ENCODE data around the gene UMODL1. TPM values are rescaled to one million over a fixed set of nuclear protein-coding genes. Genes with fewer than 3 reads are reported as not detected.

The UMODL1 gene
- total and polyA plus RNA-seq, 2 donors = 1.4 to 1.7 TPM

DNA sequence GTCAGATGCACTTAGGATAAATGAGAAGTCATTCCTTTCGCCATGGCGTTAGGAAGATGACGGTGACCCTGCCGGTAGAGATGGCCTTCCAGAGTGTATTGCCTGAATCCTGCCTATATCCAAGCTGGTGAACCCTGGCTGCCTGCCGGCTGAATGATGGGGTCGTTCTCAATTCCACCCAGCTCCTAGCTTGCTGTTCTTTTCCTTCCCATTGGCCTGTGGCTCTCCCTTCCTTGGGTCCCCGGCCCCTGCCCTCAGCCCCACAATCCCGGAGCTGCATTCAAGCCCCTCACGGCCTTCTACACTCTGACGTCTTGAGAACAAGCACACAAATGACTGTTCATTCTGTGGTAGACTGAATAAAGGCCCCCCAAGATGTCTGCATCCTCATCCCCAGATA is 32.7 kb upstream of the UMODL1 start:
- DNase-seq (ENCODE audit: low read depth in 6 of 9, low spot score in 9 of 9) = no peak
- no peaks in the 10 kb centered on the region for H3K36me3 ChIP-seq (ENCODE audit: control insufficient read depth in 2 of 2, insufficient read depth in 2 of 2, low read length in 1 of 2)
- H3K9me3 ChIP-seq (ENCODE audit: control insufficient read depth in 2 of 2, insufficient read depth in 1 of 2, low read length in 1 of 2) = peaks cover 0 to 9% of the 10 kb centered on the region in 2 donors
- H3K27ac ChIP-seq (ENCODE audit: low read depth in 1 of 2, low read length in 1 of 2) = peak overlapping the region; percentile 1 to 64
- peaks cover 16 to 56% of the 10 kb centered on the region in 2 donors for H3K4me1 ChIP-seq (ENCODE audit: control insufficient read depth in 2 of 2, insufficient read depth in 2 of 2, low read length in 2 of 2)
- H3K27me3 ChIP-seq (ENCODE audit: control insufficient read depth in 2 of 2, insufficient read depth in 1 of 2, low read length in 1 of 2) = no peaks in the 10 kb centered on the region
- WGBS = 92% methylated on average over 10 of the region's 10 CpGs
- no peak overlapping the region for H3K4me3 ChIP-seq (ENCODE audit: low read length in 2 of 2)

DNA sequence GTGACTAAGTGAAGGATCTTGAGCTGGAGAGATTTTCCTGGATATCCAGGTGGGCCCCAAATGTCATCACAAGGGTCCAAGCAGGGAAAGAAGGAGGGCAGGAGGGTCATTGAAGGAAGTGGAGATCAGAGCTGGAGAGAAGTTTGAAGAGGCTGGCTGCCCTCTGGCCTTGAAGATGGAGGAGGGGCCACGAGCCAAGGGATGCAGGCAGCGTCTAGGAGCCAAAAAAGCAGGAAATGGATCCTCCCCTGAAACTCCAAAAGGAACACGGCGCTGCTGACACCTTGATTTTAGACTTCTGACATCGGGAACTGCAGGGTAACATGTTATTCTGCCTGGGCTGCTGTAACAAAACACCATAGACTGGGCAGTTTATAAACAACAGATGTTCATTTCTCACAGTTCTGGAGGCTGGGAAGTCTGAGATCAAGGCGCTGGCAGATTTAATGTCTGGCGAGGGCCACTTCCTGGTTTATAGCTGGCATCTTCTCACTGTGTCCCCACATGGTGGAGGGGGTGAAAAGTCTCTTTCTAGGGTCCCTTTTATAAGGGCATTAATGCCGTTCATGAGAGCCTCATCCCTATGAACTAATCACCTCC is 32.2 kb upstream of the UMODL1 start:
- H3K4me1 ChIP-seq (ENCODE audit: control insufficient read depth in 2 of 2, insufficient read depth in 2 of 2, low read length in 2 of 2) = peaks cover 16 to 59% of the 10 kb centered on the region in 2 donors
- peaks cover 0 to 9% of the 10 kb centered on the region in 2 donors for H3K9me3 ChIP-seq (ENCODE audit: control insufficient read depth in 2 of 2, insufficient read depth in 1 of 2, low read length in 1 of 2)
- DNase-seq (ENCODE audit: low read depth in 6 of 9, low spot score in 9 of 9) = peak in 1 of 9 donors; percentile 43
- peak overlapping the region; percentile 64 to 66 for H3K27ac ChIP-seq (ENCODE audit: low read depth in 1 of 2, low read length in 1 of 2)
- WGBS = 79% methylated on average over 8 of the region's 8 CpGs
- no peaks in the 10 kb centered on the region for H3K36me3 ChIP-seq (ENCODE audit: control insufficient read depth in 2 of 2, insufficient read depth in 2 of 2, low read length in 1 of 2)
- H3K4me3 ChIP-seq (ENCODE audit: low read length in 2 of 2) = no peak overlapping the region
- no peaks in the 10 kb centered on the region for H3K27me3 ChIP-seq (ENCODE audit: control insufficient read depth in 2 of 2, insufficient read depth in 1 of 2, low read length in 1 of 2)

DNA sequence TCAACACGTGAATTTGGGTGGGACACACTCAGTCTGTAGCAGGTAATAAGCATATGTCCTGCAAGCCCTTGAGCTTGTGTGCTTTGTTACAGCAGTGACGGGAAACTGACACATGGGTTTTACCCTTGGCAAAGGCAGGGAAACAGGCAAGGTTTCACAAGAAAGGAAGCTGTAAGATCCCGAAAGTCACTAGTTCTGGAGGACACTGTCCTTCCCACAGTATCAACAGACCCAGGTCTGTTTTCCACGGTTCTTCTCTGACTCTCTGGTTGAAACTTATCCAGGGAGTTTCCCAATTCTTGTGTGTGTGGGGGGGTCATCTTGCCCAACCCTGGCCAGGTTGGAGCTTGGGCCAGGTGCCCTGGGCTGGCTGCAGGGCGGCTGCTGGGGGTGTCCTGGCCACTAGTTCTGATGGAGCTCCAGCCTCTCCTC is 31.6 kb upstream of the UMODL1 start:
- Histone ChIP-seq H3K27me3 (ENCODE audit: control insufficient read depth in 2 of 2, insufficient read depth in 1 of 2, low read length in 1 of 2) (no peaks in the 10 kb centered on the region), H3K4me1 (ENCODE audit: control insufficient read depth in 2 of 2, insufficient read depth in 2 of 2, low read length in 2 of 2) (peaks cover 16 to 59% of the 10 kb centered on the region in 2 donors), H3K36me3 (ENCODE audit: control insufficient read depth in 2 of 2, insufficient read depth in 2 of 2, low read length in 1 of 2) (no peaks in the 10 kb centered on the region), H3K27ac (ENCODE audit: low read depth in 1 of 2, low read length in 1 of 2) (peak overlapping the region; percentile 64 to 77), H3K4me3 (ENCODE audit: low read length in 2 of 2) (no peak overlapping the region), H3K9me3 (ENCODE audit: control insufficient read depth in 2 of 2, insufficient read depth in 1 of 2, low read length in 1 of 2) (peaks cover 0 to 9% of the 10 kb centered on the region in 2 donors)
- 88% methylated on average over 5 of the region's 5 CpGs for WGBS
- peak in 1 of 9 donors; percentile 41 for DNase-seq (ENCODE audit: low read depth in 6 of 9, low spot score in 9 of 9)

GRCh38 chr21:42039911-42040351 is 31.2 kb upstream of the UMODL1 start:
- no peaks in the 10 kb centered on the region for H3K36me3 ChIP-seq (ENCODE audit: control insufficient read depth in 2 of 2, insufficient read depth in 2 of 2, low read length in 1 of 2)
- H3K4me1 ChIP-seq (ENCODE audit: control insufficient read depth in 2 of 2, insufficient read depth in 2 of 2, low read length in 2 of 2) = peaks cover 16 to 59% of the 10 kb centered on the region in 2 donors
- no peaks in the 10 kb centered on the region for H3K27me3 ChIP-seq (ENCODE audit: control insufficient read depth in 2 of 2, insufficient read depth in 1 of 2, low read length in 1 of 2)
- H3K4me3 ChIP-seq (ENCODE audit: low read length in 2 of 2) = no peak overlapping the region
- H3K27ac ChIP-seq (ENCODE audit: low read depth in 1 of 2, low read length in 1 of 2) = peak overlapping the region; percentile 64 to 77
- 68% methylated on average over 12 of the region's 12 CpGs for WGBS
- peaks cover 0 to 9% of the 10 kb centered on the region in 2 donors for H3K9me3 ChIP-seq (ENCODE audit: control insufficient read depth in 2 of 2, insufficient read depth in 1 of 2, low read length in 1 of 2)
- DNase-seq (ENCODE audit: low read depth in 6 of 9, low spot score in 9 of 9) = peak in 5 of 9 donors; percentile 41 to 84 (median 63)

- Histone ChIP-seq H3K4me1 (ENCODE audit: control insufficient read depth in 2 of 2, insufficient read depth in 2 of 2, low read length in 2 of 2) (peaks cover 16 to 59% of the 10 kb centered on the region in 2 donors), H3K9me3 (ENCODE audit: control insufficient read depth in 2 of 2, insufficient read depth in 1 of 2, low read length in 1 of 2) (peaks cover 0 to 9% of the 10 kb centered on the region in 2 donors), H3K27ac (ENCODE audit: low read depth in 1 of 2, low read length in 1 of 2) (peak overlapping the region; percentile 64 to 77), H3K36me3 (ENCODE audit: control insufficient read depth in 2 of 2, insufficient read depth in 2 of 2, low read length in 1 of 2) (no peaks in the 10 kb centered on the region), H3K27me3 (ENCODE audit: control insufficient read depth in 2 of 2, insufficient read depth in 1 of 2, low read length in 1 of 2) (no peaks in the 10 kb centered on the region), H3K4me3 (ENCODE audit: low read length in 2 of 2) (no peak overlapping the region)
- DNase-seq (ENCODE audit: low read depth in 6 of 9, low spot score in 9 of 9) = no peak
- 97% methylated on average over 18 of the region's 18 CpGs for WGBS
These were observed 30.5 kb upstream of the UMODL1 start for GRCh38 chr21:42040411-42041180.

DNA sequence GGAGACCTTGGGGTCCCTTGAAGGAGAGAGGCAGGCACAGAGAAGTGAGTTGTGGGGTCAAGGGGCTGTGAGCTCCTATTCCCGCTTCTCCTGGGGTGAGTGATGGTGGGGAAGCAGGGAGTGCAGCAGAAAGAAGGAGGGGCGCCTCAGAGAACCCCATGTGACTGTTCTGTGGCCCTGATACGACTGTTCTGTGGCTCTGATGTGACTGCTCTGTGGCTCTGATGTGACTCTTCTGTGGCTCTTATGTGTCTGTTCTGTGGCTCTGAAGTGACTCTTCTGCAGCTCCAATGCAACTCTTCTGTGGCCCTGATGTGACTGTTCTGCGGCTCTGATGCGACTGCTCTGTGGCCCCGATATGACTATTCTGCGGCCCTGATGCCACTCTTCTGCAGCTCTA is 29.9 kb upstream of the UMODL1 start:
- no peak for DNase-seq (ENCODE audit: low read depth in 6 of 9, low spot score in 9 of 9)
- Histone ChIP-seq H3K27ac (ENCODE audit: low read depth in 1 of 2, low read length in 1 of 2) (peak overlapping the region in 1 of 2 donors; percentile 25), H3K36me3 (ENCODE audit: control insufficient read depth in 2 of 2, insufficient read depth in 2 of 2, low read length in 1 of 2) (no peaks in the 10 kb centered on the region), H3K4me3 (ENCODE audit: low read length in 2 of 2) (no peak overlapping the region), H3K9me3 (ENCODE audit: control insufficient read depth in 2 of 2, insufficient read depth in 1 of 2, low read length in 1 of 2) (peaks cover 0 to 9% of the 10 kb centered on the region in 2 donors), H3K4me1 (ENCODE audit: control insufficient read depth in 2 of 2, insufficient read depth in 2 of 2, low read length in 2 of 2) (peaks cover 16 to 59% of the 10 kb centered on the region in 2 donors), H3K27me3 (ENCODE audit: control insufficient read depth in 2 of 2, insufficient read depth in 1 of 2, low read length in 1 of 2) (no peaks in the 10 kb centered on the region)
- 90% methylated on average over 7 of the region's 7 CpGs for WGBS

- Histone ChIP-seq H3K4me3 (ENCODE audit: low read length in 2 of 2) (no peak overlapping the region), H3K36me3 (ENCODE audit: control insufficient read depth in 2 of 2, insufficient read depth in 2 of 2, low read length in 1 of 2) (no peaks in the 10 kb centered on the region), H3K4me1 (ENCODE audit: control insufficient read depth in 2 of 2, insufficient read depth in 2 of 2, low read length in 2 of 2) (peaks cover 16 to 59% of the 10 kb centered on the region in 2 donors), H3K9me3 (ENCODE audit: control insufficient read depth in 2 of 2, insufficient read depth in 1 of 2, low read length in 1 of 2) (peaks cover 0 to 9% of the 10 kb centered on the region in 2 donors), H3K27me3 (ENCODE audit: control insufficient read depth in 2 of 2, insufficient read depth in 1 of 2, low read length in 1 of 2) (no peaks in the 10 kb centered on the region), H3K27ac (ENCODE audit: low read depth in 1 of 2, low read length in 1 of 2) (no peak overlapping the region)
- DNase-seq (ENCODE audit: low read depth in 6 of 9, low spot score in 9 of 9) = no peak
- WGBS = 75% methylated on average over 4 of the region's 4 CpGs
These were observed 29.4 kb upstream of the UMODL1 start for GRCh38 chr21:42041711-42042110.

- DNase-seq (ENCODE audit: low read depth in 6 of 9, low spot score in 9 of 9) = peak in 1 of 9 donors; percentile 40
- no peaks in the 10 kb centered on the region for H3K36me3 ChIP-seq (ENCODE audit: control insufficient read depth in 2 of 2, insufficient read depth in 2 of 2, low read length in 1 of 2)
- no peaks in the 10 kb centered on the region for H3K27me3 ChIP-seq (ENCODE audit: control insufficient read depth in 2 of 2, insufficient read depth in 1 of 2, low read length in 1 of 2)
- peaks cover 0 to 9% of the 10 kb centered on the region in 2 donors for H3K9me3 ChIP-seq (ENCODE audit: control insufficient read depth in 2 of 2, insufficient read depth in 1 of 2, low read length in 1 of 2)
- no peak overlapping the region for H3K27ac ChIP-seq (ENCODE audit: low read depth in 1 of 2, low read length in 1 of 2)
- no peak overlapping the region for H3K4me3 ChIP-seq (ENCODE audit: low read length in 2 of 2)
- peaks cover 16 to 59% of the 10 kb centered on the region in 2 donors for H3K4me1 ChIP-seq (ENCODE audit: control insufficient read depth in 2 of 2, insufficient read depth in 2 of 2, low read length in 2 of 2)
- 75% methylated on average over 9 of the region's 9 CpGs for WGBS
These were observed 28.5 kb upstream of the UMODL1 start for GRCh38 chr21:42042651-42043050.
